HEK293T (cell line): ENCODE results near the gene HSPA2.

ENCODE experiments used
- ARNT ChIP-seq: fragments of 450-650 bp; IDR thresholded peaks from 2 replicates; pipeline ENCODE4 v1.6.1; 2017; ENCODE audit warnings: mild to moderate bottlenecking
- CTBP1 ChIP-seq: fragments of 450-650 bp; IDR thresholded peaks from 2 replicates; pipeline ENCODE4 v1.6.1; 2016; ENCODE audit warnings: borderline replicate concordance
- FOXK2 ChIP-seq: fragments of 450-650 bp; IDR thresholded peaks from 2 replicates; pipeline ENCODE4 v1.6.1; 2016; ENCODE audit warnings: mild to moderate bottlenecking
- FOXM1 ChIP-seq: fragments of 450-650 bp; IDR thresholded peaks from 2 replicates; pipeline ENCODE4 v1.6.1; 2017; ENCODE audit warnings: mild to moderate bottlenecking, borderline replicate concordance
- HDGF ChIP-seq: fragments of 450-650 bp; IDR thresholded peaks from 2 replicates; pipeline ENCODE4 v1.6.1; 2017; ENCODE audit warnings: antibody characterized with exemption, borderline replicate concordance
- LEF1 ChIP-seq: fragments of 450-650 bp; IDR thresholded peaks from 2 replicates; pipeline ENCODE4 v1.6.1; 2017; ENCODE audit warnings: mild to moderate bottlenecking, borderline replicate concordance
- NFRKB ChIP-seq: fragments of 450-650 bp; IDR thresholded peaks from 2 replicates; pipeline ENCODE4 v1.6.1; 2016; ENCODE audit warnings: mild to moderate bottlenecking, moderate library complexity
- SP1 ChIP-seq: fragments of 450-650 bp; IDR thresholded peaks from 2 replicates; pipeline ENCODE4 v1.6.1; 2017
- SUZ12 ChIP-seq: fragments of 450-650 bp; IDR thresholded peaks from 2 replicates; pipeline ENCODE4 v1.6.1; 2016; ENCODE audit warnings: mild to moderate bottlenecking
- TARDBP ChIP-seq: fragments of 450-650 bp; IDR thresholded peaks from 2 replicates; pipeline ENCODE4 v1.6.1; 2016
- ZNF384 ChIP-seq: fragments of 450-650 bp; IDR thresholded peaks from 2 replicates; pipeline ENCODE4 v1.6.1; 2016

GRCh38 chr14:64581363-64581762 lies 40.8 kb downstream of the HSPA2 start:
- TF ChIP-seq SUZ12 (no peak), FOXM1 (no peak), SP1 (no peak), TARDBP (no peak), ARNT (no peak), LEF1 (no peak), HDGF (no peak), FOXK2 (no peak), ZNF384 (no peak), NFRKB (no peak), CTBP1 (no peak)
